ENCODE results near the gene BMP6.

BMP6 gene

GRCh38 chr6:7794509-7794908 lies 68.6 kb downstream of the BMP6 start:
- Histone ChIP-seq H3K79me2 (ENCODE audit: control insufficient read depth, insufficient read depth, low read length, poor library complexity) (no peaks in the 10 kb centered on the region), H3K4me1 (ENCODE audit: control insufficient read depth in 1 of 2, insufficient read depth in 2 of 2, low read length in 2 of 2) (no peaks in the 10 kb centered on the region), H2BK12ac (ENCODE audit: low read length) (no peak overlapping the region), H3K27ac (ENCODE audit: low read depth, low read length) (no peak overlapping the region), H3K9ac (ENCODE audit: low read length) (no peak overlapping the region), H2AK5ac (ENCODE audit: low read length) (no peak overlapping the region), H3K14ac (ENCODE audit: low read length) (no peak overlapping the region), H3K36me3 (ENCODE audit: control insufficient read depth in 1 of 2, insufficient read depth in 2 of 2, low read length in 2 of 2) (no peaks in the 10 kb centered on the region), H2AFZ (ENCODE audit: insufficient read depth, low read length, poor library complexity) (no peak overlapping the region), H3K27me3 (ENCODE audit: insufficient read depth, low read length) (no peaks in the 10 kb centered on the region), H3K4me3 (ENCODE audit: low read depth, low read length) (no peak overlapping the region), H3K4me2 (ENCODE audit: low read length) (no peak overlapping the region), H3K18ac (ENCODE audit: low read length) (no peak overlapping the region), H3K79me1 (ENCODE audit: low read length) (no peaks in the 10 kb centered on the region), H3K4ac (ENCODE audit: low read depth, low read length) (no peak overlapping the region), H3K9me3 (ENCODE audit: insufficient read depth, low read depth, low read length) (no peaks in the 10 kb centered on the region), H4K8ac (ENCODE audit: low read depth, low read length) (no peak overlapping the region), H4K91ac (ENCODE audit: low read depth, low read length) (no peak overlapping the region), H2BK120ac (ENCODE audit: insufficient read depth, low read length, poor library complexity) (no peak overlapping the region), H3K23ac (ENCODE audit: low read length) (no peak overlapping the region), H4K12ac (ENCODE audit: low read depth, low read length) (no peak overlapping the region), H2BK5ac (ENCODE audit: low read depth, low read length, poor library complexity) (no peak overlapping the region)
- WGBS (ENCODE audit: extremely low coverage, insufficient coverage, insufficient read length) = no CpG with 5 or more reads among the region's 2 CpGs
- DNase-seq = no peak

GRCh38 chr6:7797386-7797785 lies 71.5 kb downstream of the BMP6 start:
- H2AK5ac ChIP-seq (ENCODE audit: low read length) = no peak overlapping the region
- H3K9ac ChIP-seq (ENCODE audit: low read length) = no peak overlapping the region
- H3K27ac ChIP-seq (ENCODE audit: low read depth, low read length) = no peak overlapping the region
- H3K36me3 ChIP-seq (ENCODE audit: control insufficient read depth in 1 of 2, insufficient read depth in 2 of 2, low read length in 2 of 2) = no peaks in the 10 kb centered on the region
- H3K79me1 ChIP-seq (ENCODE audit: low read length) = no peaks in the 10 kb centered on the region
- no peak overlapping the region for H2BK12ac ChIP-seq (ENCODE audit: low read length)
- no peak overlapping the region for H3K4ac ChIP-seq (ENCODE audit: low read depth, low read length)
- no peak overlapping the region for H3K23ac ChIP-seq (ENCODE audit: low read length)
- no peak overlapping the region for H3K4me2 ChIP-seq (ENCODE audit: low read length)
- no peak overlapping the region for H4K12ac ChIP-seq (ENCODE audit: low read depth, low read length)
- H3K4me1 ChIP-seq (ENCODE audit: control insufficient read depth in 1 of 2, insufficient read depth in 2 of 2, low read length in 2 of 2) = no peaks in the 10 kb centered on the region
- no peak overlapping the region for H3K14ac ChIP-seq (ENCODE audit: low read length)
- no peak overlapping the region for H2AFZ ChIP-seq (ENCODE audit: insufficient read depth, low read length, poor library complexity)
- H4K8ac ChIP-seq (ENCODE audit: low read depth, low read length) = no peak overlapping the region
- H4K91ac ChIP-seq (ENCODE audit: low read depth, low read length) = no peak overlapping the region
- no peaks in the 10 kb centered on the region for H3K27me3 ChIP-seq (ENCODE audit: insufficient read depth, low read length)
- no peaks in the 10 kb centered on the region for H3K9me3 ChIP-seq (ENCODE audit: insufficient read depth, low read depth, low read length)
- no peak overlapping the region for H3K4me3 ChIP-seq (ENCODE audit: low read depth, low read length)
- no peak overlapping the region for H2BK120ac ChIP-seq (ENCODE audit: insufficient read depth, low read length, poor library complexity)
- H2BK5ac ChIP-seq (ENCODE audit: low read depth, low read length, poor library complexity) = no peak overlapping the region
- no peaks in the 10 kb centered on the region for H3K79me2 ChIP-seq (ENCODE audit: control insufficient read depth, insufficient read depth, low read length, poor library complexity)
- DNase-seq = no peak
- no CpG with 5 or more reads among the region's 2 CpGs for WGBS (ENCODE audit: extremely low coverage, insufficient coverage, insufficient read length)
- H3K18ac ChIP-seq (ENCODE audit: low read length) = no peak overlapping the region

GRCh38 chr6:7798751-7799150 lies 72.9 kb downstream of the BMP6 start:
- no peak overlapping the region for H2BK5ac ChIP-seq (ENCODE audit: low read depth, low read length, poor library complexity)
- H4K12ac ChIP-seq (ENCODE audit: low read depth, low read length) = no peak overlapping the region
- H3K4me2 ChIP-seq (ENCODE audit: low read length) = no peak overlapping the region
- H3K79me1 ChIP-seq (ENCODE audit: low read length) = no peaks in the 10 kb centered on the region
- H3K36me3 ChIP-seq (ENCODE audit: control insufficient read depth in 1 of 2, insufficient read depth in 2 of 2, low read length in 2 of 2) = no peaks in the 10 kb centered on the region
- no CpG with 5 or more reads among the region's 6 CpGs for WGBS (ENCODE audit: extremely low coverage, insufficient coverage, insufficient read length)
- no peaks in the 10 kb centered on the region for H3K9me3 ChIP-seq (ENCODE audit: insufficient read depth, low read depth, low read length)
- no peak overlapping the region for H2AK5ac ChIP-seq (ENCODE audit: low read length)
- H4K8ac ChIP-seq (ENCODE audit: low read depth, low read length) = no peak overlapping the region
- H3K23ac ChIP-seq (ENCODE audit: low read length) = no peak overlapping the region
- H3K27ac ChIP-seq (ENCODE audit: low read depth, low read length) = no peak overlapping the region
- H3K79me2 ChIP-seq (ENCODE audit: control insufficient read depth, insufficient read depth, low read length, poor library complexity) = no peaks in the 10 kb centered on the region
- no peak overlapping the region for H2BK120ac ChIP-seq (ENCODE audit: insufficient read depth, low read length, poor library complexity)
- no peak overlapping the region for H2BK12ac ChIP-seq (ENCODE audit: low read length)
- no peak overlapping the region for H3K4ac ChIP-seq (ENCODE audit: low read depth, low read length)
- no peak overlapping the region for H3K18ac ChIP-seq (ENCODE audit: low read length)
- H4K91ac ChIP-seq (ENCODE audit: low read depth, low read length) = no peak overlapping the region
- no peak overlapping the region for H3K9ac ChIP-seq (ENCODE audit: low read length)
- no peaks in the 10 kb centered on the region for H3K4me1 ChIP-seq (ENCODE audit: control insufficient read depth in 1 of 2, insufficient read depth in 2 of 2, low read length in 2 of 2)
- H3K14ac ChIP-seq (ENCODE audit: low read length) = no peak overlapping the region
- no peak overlapping the region for H3K4me3 ChIP-seq (ENCODE audit: low read depth, low read length)
- no peak for DNase-seq
- H3K27me3 ChIP-seq (ENCODE audit: insufficient read depth, low read length) = no peaks in the 10 kb centered on the region
- no peak overlapping the region for H2AFZ ChIP-seq (ENCODE audit: insufficient read depth, low read length, poor library complexity)

GRCh38 chr6:7802662-7803061 lies 76.8 kb downstream of the BMP6 start:
- no peak overlapping the region for H3K14ac ChIP-seq (ENCODE audit: low read length)
- no peak overlapping the region for H3K27ac ChIP-seq (ENCODE audit: low read depth, low read length)
- H2AK5ac ChIP-seq (ENCODE audit: low read length) = no peak overlapping the region
- no peak overlapping the region for H3K9ac ChIP-seq (ENCODE audit: low read length)
- no peak overlapping the region for H3K4me3 ChIP-seq (ENCODE audit: low read depth, low read length)
- no peak overlapping the region for H3K4me2 ChIP-seq (ENCODE audit: low read length)
- DNase-seq = no peak
- H4K91ac ChIP-seq (ENCODE audit: low read depth, low read length) = no peak overlapping the region
- H3K23ac ChIP-seq (ENCODE audit: low read length) = no peak overlapping the region
- H3K27me3 ChIP-seq (ENCODE audit: insufficient read depth, low read length) = no peaks in the 10 kb centered on the region
- H2BK120ac ChIP-seq (ENCODE audit: insufficient read depth, low read length, poor library complexity) = no peak overlapping the region
- WGBS (ENCODE audit: extremely low coverage, insufficient coverage, insufficient read length) = no CpG with 5 or more reads among the region's 3 CpGs
- H3K79me2 ChIP-seq (ENCODE audit: control insufficient read depth, insufficient read depth, low read length, poor library complexity) = no peaks in the 10 kb centered on the region
- no peaks in the 10 kb centered on the region for H3K79me1 ChIP-seq (ENCODE audit: low read length)
- no peaks in the 10 kb centered on the region for H3K36me3 ChIP-seq (ENCODE audit: control insufficient read depth in 1 of 2, insufficient read depth in 2 of 2, low read length in 2 of 2)
- no peak overlapping the region for H2BK12ac ChIP-seq (ENCODE audit: low read length)
- no peak overlapping the region for H4K12ac ChIP-seq (ENCODE audit: low read depth, low read length)
- H4K8ac ChIP-seq (ENCODE audit: low read depth, low read length) = no peak overlapping the region
- H3K9me3 ChIP-seq (ENCODE audit: insufficient read depth, low read depth, low read length) = no peaks in the 10 kb centered on the region
- H2AFZ ChIP-seq (ENCODE audit: insufficient read depth, low read length, poor library complexity) = no peak overlapping the region
- H3K4me1 ChIP-seq (ENCODE audit: control insufficient read depth in 1 of 2, insufficient read depth in 2 of 2, low read length in 2 of 2) = no peaks in the 10 kb centered on the region
- no peak overlapping the region for H3K18ac ChIP-seq (ENCODE audit: low read length)
- H3K4ac ChIP-seq (ENCODE audit: low read depth, low read length) = no peak overlapping the region
- H2BK5ac ChIP-seq (ENCODE audit: low read depth, low read length, poor library complexity) = no peak overlapping the region

Measured in trophoblast cell (in vitro differentiated cells and primary cell).